GM19452 (cell line): ENCODE measurements around the gene NOP9.
A peak's percentile ranks its signal among the peaks of the same experiment; 100 is the strongest.

ENCODE experiments used
- ATAC-seq: cut with Tn5 transposase; IDR thresholded peaks from one replicate; pipeline ENCODE4 v1.9.1; 2021; ENCODE audit not compliant: unreplicated experiment

Gene NOP9

GRCh38 chr14:24309538-24310264 is 10.1 kb downstream of the NOP9 start, which contains the start of gene LTB4R2:
TSS of gene LTB4R2 (plus strand) at chr14:24310140. CDS start at chr14:24310665, 525 bp downstream.
- ATAC-seq: no peak

- no peak for ATAC-seq
These were observed 10.6 kb downstream of the NOP9 start for GRCh38 chr14:24310265-24310645.

GRCh38 chr14:24310646-24311604 is 11.3 kb downstream of the NOP9 start, which contains the start of gene LTB4R:
TSS of gene LTB4R (plus strand) at chr14:24311502. CDS start at chr14:24315652, 4,150 bp downstream.
- peak; percentile 66 for ATAC-seq

- no peak for ATAC-seq
These were observed 12.4 kb downstream of the NOP9 start for GRCh38 chr14:24311837-24312615.

GRCh38 chr14:24312736-24313507 is 13.3 kb downstream of the NOP9 start:
- no peak for ATAC-seq

- ATAC-seq: no peak
These were observed 14.3 kb downstream of the NOP9 start for GRCh38 chr14:24313913-24314312.

- no peak for ATAC-seq
These were observed 14.9 kb downstream of the NOP9 start for GRCh38 chr14:24314377-24315193.

- ATAC-seq: no peak
These were observed 15.7 kb downstream of the NOP9 start for GRCh38 chr14:24315243-24315806.

GRCh38 chr14:24315807-24316596 is 16.4 kb downstream of the NOP9 start:
- no peak for ATAC-seq

GRCh38 chr14:24316597-24316950 is 16.9 kb downstream of the NOP9 start:
- ATAC-seq: no peak

- ATAC-seq: no peak
These were observed 17.7 kb downstream of the NOP9 start for GRCh38 chr14:24317141-24317928.

- no peak for ATAC-seq
These were observed 21.7 kb downstream of the NOP9 start for GRCh38 chr14:24321212-24321975.

GRCh38 chr14:24322672-24323071 is 23.0 kb downstream of the NOP9 start:
- no peak for ATAC-seq

- ATAC-seq: no peak
These were observed 23.7 kb downstream of the NOP9 start for GRCh38 chr14:24323341-24323740.

- ATAC-seq: no peak
These were observed 24.4 kb downstream of the NOP9 start for GRCh38 chr14:24324024-24324423.

- ATAC-seq: no peak
These were observed 25.4 kb downstream of the NOP9 start for GRCh38 chr14:24325041-24325530.

- no peak for ATAC-seq
These were observed 26.3 kb downstream of the NOP9 start for GRCh38 chr14:24325963-24326362.
